Neural progenitor cell (in vitro differentiated cells): ENCODE data around the gene PJA2.

ENCODE experiments used
- EZH2 ChIP-seq: fragments of 200-600 bp; sonication (generic); IDR thresholded peaks from 2 replicates; pipeline ENCODE4 v1.6.1; 2017; ENCODE audit warnings: antibody characterized with exemption, mild to moderate bottlenecking, moderate library complexity
- EZH2phosphoT487 ChIP-seq: fragments of 200-600 bp; sonication (generic); IDR thresholded peaks from 2 replicates; pipeline ENCODE4 v1.6.1; 2017; ENCODE audit warnings: antibody characterized with exemption
- TF ChIP-seq, protein P1 (sequence below): fragments of 200-600 bp; sonication (generic); IDR thresholded peaks from 2 replicates; pipeline ENCODE4 v1.5.1; 2017; ENCODE audit warnings: antibody characterized with exemption, mild to moderate bottlenecking

DNA sequence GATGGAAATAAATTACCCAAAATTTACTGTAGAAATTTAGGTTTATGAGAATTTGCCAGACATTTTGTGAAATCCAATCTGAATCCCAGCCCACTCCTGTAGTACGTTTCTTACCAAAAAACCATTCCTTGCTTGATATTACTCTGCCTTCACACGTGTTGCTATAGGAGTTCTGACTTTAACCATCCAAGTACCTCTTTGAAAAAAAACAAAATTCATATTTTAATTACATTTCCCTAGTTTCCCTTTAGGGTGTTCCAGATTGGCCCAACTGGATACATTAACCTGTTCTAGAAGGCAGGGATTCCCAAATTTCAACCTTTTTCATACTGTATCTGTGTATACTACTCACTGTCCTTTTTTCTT lies 1.4 kb upstream of the PJA2 start:
- TF ChIP-seq, protein P1, sequence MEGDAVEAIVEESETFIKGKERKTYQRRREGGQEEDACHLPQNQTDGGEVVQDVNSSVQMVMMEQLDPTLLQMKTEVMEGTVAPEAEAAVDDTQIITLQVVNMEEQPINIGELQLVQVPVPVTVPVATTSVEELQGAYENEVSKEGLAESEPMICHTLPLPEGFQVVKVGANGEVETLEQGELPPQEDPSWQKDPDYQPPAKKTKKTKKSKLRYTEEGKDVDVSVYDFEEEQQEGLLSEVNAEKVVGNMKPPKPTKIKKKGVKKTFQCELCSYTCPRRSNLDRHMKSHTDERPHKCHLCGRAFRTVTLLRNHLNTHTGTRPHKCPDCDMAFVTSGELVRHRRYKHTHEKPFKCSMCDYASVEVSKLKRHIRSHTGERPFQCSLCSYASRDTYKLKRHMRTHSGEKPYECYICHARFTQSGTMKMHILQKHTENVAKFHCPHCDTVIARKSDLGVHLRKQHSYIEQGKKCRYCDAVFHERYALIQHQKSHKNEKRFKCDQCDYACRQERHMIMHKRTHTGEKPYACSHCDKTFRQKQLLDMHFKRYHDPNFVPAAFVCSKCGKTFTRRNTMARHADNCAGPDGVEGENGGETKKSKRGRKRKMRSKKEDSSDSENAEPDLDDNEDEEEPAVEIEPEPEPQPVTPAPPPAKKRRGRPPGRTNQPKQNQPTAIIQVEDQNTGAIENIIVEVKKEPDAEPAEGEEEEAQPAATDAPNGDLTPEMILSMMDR: no peak
- no peak for TF ChIP-seq EZH2
- no peak for TF ChIP-seq EZH2phosphoT487
